Caco-2 (cell line): ENCODE data around the gene SLC6A18. TPM values are rescaled to one million over a fixed set of nuclear protein-coding genes. Genes with fewer than 3 reads are reported as not detected.

ENCODE experiments used
- Bru-seq: library from RNA; stranded (reverse); fragments of 400-500 nt; gene quantifications from one replicate; lab custom pipeline; 2021; lab: Mats Ljungman, UMichigan
- BruChase-seq, 2 experiments: library from RNA; stranded (reverse); fragments of 400-500 nt; gene quantifications; one replicate each; lab custom pipeline; 2021; lab: Mats Ljungman, UMichigan
- BruUV-seq: library from RNA; stranded (reverse); fragments of 400-500 nt; replicated peaks from 2 replicates; lab custom pipeline; 2021; lab: Mats Ljungman, UMichigan
- CTCF ChIA-PET: fragments of 300-600 bp; sonication (Branson Sonifier 250); formaldehyde crosslinking; loops from one replicate; lab custom pipeline; 2022; ENCODE audit warnings: antibody characterized with exemption; lab: Charles Lee
- POLR2A ChIA-PET: fragments of 300-600 bp; sonication (Branson Sonifier 250); formaldehyde crosslinking; loops from one replicate; lab custom pipeline; 2022; ENCODE audit warnings: antibody characterized with exemption; lab: Charles Lee
- DNase-seq, 2 experiments: peaks; one replicate each; pipeline versions ENCODE4 v3.0.0 to v3.0.0-alpha.2; 2020 to 2022
- H3K27me3 ChIP-seq: replicated peaks from 2 replicates; pipeline ENCODE4 v1.6.0; 2011; ENCODE audit warnings: low read length; ENCODE audit not compliant: control insufficient read depth, insufficient read depth
- H3K36me3 ChIP-seq: 2 replicates; pipeline ENCODE4 v1.5.1; 2011; ENCODE audit warnings: low read length; ENCODE audit not compliant: control insufficient read depth, insufficient read depth
- H3K4me1 ChIP-seq: fragments of 250-450 bp; sonication (Bioruptor Pico); 2 replicates; pipeline ENCODE4 v1.5.1; 2020; ENCODE audit warnings: mild to moderate bottlenecking
- H3K4me3 ChIP-seq: 2 replicates; pipeline ENCODE4 v1.5.1; 2011; ENCODE audit warnings: low read depth, mild to moderate bottlenecking, control low read depth, low read length
- H3K9me3 ChIP-seq: fragments of 250-450 bp; sonication (Bioruptor Pico); 2 replicates; pipeline ENCODE4 v1.5.1; 2020; ENCODE audit warnings: mild to moderate bottlenecking, moderate library complexity
- H3K27ac Mint-ChIP-seq: one replicate; pipeline ENCODE4 v1.8.0; 2022; ENCODE audit warnings: mixed read lengths; ENCODE audit not compliant: unreplicated experiment
- H3K27me3 Mint-ChIP-seq: one replicate; pipeline ENCODE4 v1.8.0; 2022; ENCODE audit warnings: mixed read lengths; ENCODE audit not compliant: insufficient read depth, unreplicated experiment
- H3K36me3 Mint-ChIP-seq: one replicate; pipeline ENCODE4 v1.8.0; 2022; ENCODE audit warnings: mild to moderate bottlenecking, mixed read lengths; ENCODE audit not compliant: insufficient read depth, unreplicated experiment
- H3K4me1 Mint-ChIP-seq: one replicate; pipeline ENCODE4 v1.8.0; 2022; ENCODE audit warnings: low read depth, mixed read lengths; ENCODE audit not compliant: unreplicated experiment
- H3K4me3 Mint-ChIP-seq: one replicate; pipeline ENCODE4 v1.8.0; 2022; ENCODE audit warnings: mild to moderate bottlenecking, moderate library complexity, mixed read lengths; ENCODE audit not compliant: unreplicated experiment
- H3K9me3 Mint-ChIP-seq: one replicate; pipeline ENCODE4 v1.8.0; 2022; ENCODE audit warnings: mixed read lengths; ENCODE audit not compliant: unreplicated experiment
- intact Hi-C: fragments of 100-400 bp; cut with micrococcal nuclease; formaldehyde crosslinking; loops from one replicate; pipeline ENCODE4 v1.10.0; 2022; ENCODE audit not compliant: unreplicated experiment
- long read RNA-seq: library from polyadenylated mRNA; stranded (forward); transcript quantifications from one replicate; pipeline ENCODE4 v2.0.0, GENCODE V29; 2022
- total RNA-seq: library from RNA; stranded (reverse); gene quantifications from 2 replicates; pipeline ENCODE4 v1.2.3, GENCODE V29; 2022
- TF ChIP-seq, protein P1 (sequence below), 2 experiments: fragments of 200-600 bp in 1 of 2; IDR thresholded peaks; 1 replicate in 1 of 2; 2 replicates in 1 of 2; pipeline versions ENCODE4 v1.5.1 to v1.8.0; 2011 to 2022; ENCODE audit warnings: antibody characterized with exemption in 1 of 2, control low read depth in 1 of 2, inconsistent platforms in 1 of 2, low read depth in 1 of 2, low read length in 1 of 2, mild to moderate bottlenecking in 1 of 2, moderate library complexity in 1 of 2; ENCODE audit not compliant: insufficient read depth in 1 of 2, severe bottlenecking in 1 of 2, unreplicated experiment in 1 of 2

The SLC6A18 gene, protein sequence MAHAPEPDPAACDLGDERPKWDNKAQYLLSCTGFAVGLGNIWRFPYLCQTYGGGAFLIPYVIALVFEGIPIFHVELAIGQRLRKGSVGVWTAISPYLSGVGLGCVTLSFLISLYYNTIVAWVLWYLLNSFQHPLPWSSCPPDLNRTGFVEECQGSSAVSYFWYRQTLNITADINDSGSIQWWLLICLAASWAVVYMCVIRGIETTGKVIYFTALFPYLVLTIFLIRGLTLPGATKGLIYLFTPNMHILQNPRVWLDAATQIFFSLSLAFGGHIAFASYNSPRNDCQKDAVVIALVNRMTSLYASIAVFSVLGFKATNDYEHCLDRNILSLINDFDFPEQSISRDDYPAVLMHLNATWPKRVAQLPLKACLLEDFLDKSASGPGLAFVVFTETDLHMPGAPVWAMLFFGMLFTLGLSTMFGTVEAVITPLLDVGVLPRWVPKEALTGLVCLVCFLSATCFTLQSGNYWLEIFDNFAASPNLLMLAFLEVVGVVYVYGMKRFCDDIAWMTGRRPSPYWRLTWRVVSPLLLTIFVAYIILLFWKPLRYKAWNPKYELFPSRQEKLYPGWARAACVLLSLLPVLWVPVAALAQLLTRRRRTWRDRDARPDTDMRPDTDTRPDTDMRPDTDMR
- total RNA-seq (not detected in 2 replicates), Bru-seq, nascent RNA (not detected), BruChase-seq, experiment 1, labeled RNA remaining after a 2-hour chase (not detected), BruChase-seq, experiment 2, labeled RNA remaining after a 6-hour chase (not detected)
- long read RNA-seq: 0 reads

DNA sequence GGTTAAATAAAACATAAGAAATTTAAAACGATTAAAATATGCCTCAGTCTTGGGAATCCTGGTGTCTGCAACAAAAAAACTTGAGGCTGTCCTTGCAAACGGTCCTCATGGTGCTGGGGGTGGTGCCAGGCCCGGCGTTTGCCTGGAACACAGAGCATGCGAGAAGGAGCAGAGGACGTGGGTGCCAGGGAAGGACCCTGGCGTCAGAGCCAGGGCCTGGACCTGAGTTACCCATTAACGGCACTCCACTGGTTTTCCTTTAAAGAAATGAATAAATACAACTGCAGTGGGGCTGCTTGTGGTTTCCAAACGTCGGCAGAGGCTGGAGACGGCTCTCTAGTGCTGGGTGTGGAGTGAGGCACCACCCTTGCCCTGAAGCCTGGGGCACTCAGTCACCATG, at the start of gene SLC6A18:
TSS of gene SLC6A18 (plus strand) at position 301 of the 400 bp plus-strand sequence. CDS start at position 398, 97 bp downstream.
- Histone ChIP-seq H3K27me3 (no peaks in the 10 kb centered on the region; the same call in 1 of the 2 replicates), H3K4me1 (no peaks in the 10 kb centered on the region), H3K36me3 (no peaks in the 10 kb centered on the region), H3K9me3 (no peaks in the 10 kb centered on the region), H3K4me3 (no peak within 1 kb of the TSS)
- no peaks in the 10 kb centered on the region for H3K4me1 Mint-ChIP-seq
- no peak within 1 kb of the TSS for H3K27ac Mint-ChIP-seq
- H3K4me3 Mint-ChIP-seq: no peak within 1 kb of the TSS
- CTCF ChIA-PET: interaction anchor here (0.6 kb wide), 1 partner anchor 379 kb away, joined by 4 read pairs; no protein-coding TSS in a partner anchor
- no TSS peak for BruUV-seq
- POLR2A ChIA-PET: no interaction called here
- no peaks in the 10 kb centered on the region for H3K9me3 Mint-ChIP-seq
- DNase-seq: no peak
- H3K27me3 Mint-ChIP-seq: peaks cover 7% of the 10 kb centered on the region
- TF ChIP-seq, protein P1, sequence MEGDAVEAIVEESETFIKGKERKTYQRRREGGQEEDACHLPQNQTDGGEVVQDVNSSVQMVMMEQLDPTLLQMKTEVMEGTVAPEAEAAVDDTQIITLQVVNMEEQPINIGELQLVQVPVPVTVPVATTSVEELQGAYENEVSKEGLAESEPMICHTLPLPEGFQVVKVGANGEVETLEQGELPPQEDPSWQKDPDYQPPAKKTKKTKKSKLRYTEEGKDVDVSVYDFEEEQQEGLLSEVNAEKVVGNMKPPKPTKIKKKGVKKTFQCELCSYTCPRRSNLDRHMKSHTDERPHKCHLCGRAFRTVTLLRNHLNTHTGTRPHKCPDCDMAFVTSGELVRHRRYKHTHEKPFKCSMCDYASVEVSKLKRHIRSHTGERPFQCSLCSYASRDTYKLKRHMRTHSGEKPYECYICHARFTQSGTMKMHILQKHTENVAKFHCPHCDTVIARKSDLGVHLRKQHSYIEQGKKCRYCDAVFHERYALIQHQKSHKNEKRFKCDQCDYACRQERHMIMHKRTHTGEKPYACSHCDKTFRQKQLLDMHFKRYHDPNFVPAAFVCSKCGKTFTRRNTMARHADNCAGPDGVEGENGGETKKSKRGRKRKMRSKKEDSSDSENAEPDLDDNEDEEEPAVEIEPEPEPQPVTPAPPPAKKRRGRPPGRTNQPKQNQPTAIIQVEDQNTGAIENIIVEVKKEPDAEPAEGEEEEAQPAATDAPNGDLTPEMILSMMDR (IDR thresholded peaks at IDR 0.05; ENCODE audit: insufficient read depth in 1 of 2, low read depth in 1 of 2, low read length in 1 of 2, severe bottlenecking in 1 of 2, unreplicated experiment in 1 of 2): no peak
- intact Hi-C loops: no loop called here
- peaks cover 4% of the 10 kb centered on the region for H3K36me3 Mint-ChIP-seq

DNA sequence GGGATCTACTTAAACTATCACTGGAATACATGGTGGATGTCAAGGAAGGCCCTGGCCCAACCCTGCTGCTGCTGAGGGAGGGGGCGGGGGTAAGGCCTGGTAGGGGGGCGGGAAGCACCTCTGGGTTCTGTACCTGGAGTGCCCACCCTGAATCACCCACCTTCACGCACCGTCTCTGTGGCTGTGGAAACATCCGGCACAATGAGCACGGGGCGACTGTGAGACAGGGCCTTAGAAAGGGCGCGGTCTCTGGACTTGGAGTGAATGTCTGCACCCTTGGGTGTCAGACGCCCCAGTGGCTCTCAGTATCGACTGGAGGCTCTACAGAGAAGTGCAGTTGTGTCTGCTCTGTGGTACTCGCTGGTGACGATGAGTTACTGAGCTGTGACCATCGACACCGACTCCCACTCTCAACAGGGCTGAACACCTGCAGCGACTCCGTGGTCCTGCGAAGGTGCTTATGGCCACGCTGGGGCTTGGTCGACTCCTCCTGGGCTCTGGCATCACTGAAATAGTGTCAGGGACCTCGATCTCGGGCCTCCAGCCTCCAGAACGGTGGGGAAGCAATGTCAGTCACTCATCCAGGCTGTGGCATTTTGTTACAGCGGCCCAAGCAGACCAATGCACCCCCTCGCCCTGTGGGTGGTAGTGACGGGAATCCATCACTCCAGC, 49.2 kb upstream of the SLC6A18 start:
- H3K36me3 ChIP-seq: no peaks in the 10 kb centered on the region
- H3K9me3 ChIP-seq: no peaks in the 10 kb centered on the region
- H3K4me3 ChIP-seq: no peak overlapping the region
- H3K36me3 Mint-ChIP-seq: no peaks in the 10 kb centered on the region
- no peaks in the 10 kb centered on the region for H3K27me3 Mint-ChIP-seq
- no peak for DNase-seq
- TF ChIP-seq, protein P1 (IDR thresholded peaks at IDR 0.05; ENCODE audit: insufficient read depth in 1 of 2, low read depth in 1 of 2, low read length in 1 of 2, severe bottlenecking in 1 of 2, unreplicated experiment in 1 of 2): no peak
- no peak overlapping the region for H3K4me3 Mint-ChIP-seq
- H3K27ac Mint-ChIP-seq: no peak overlapping the region
- no peaks in the 10 kb centered on the region for H3K27me3 ChIP-seq
- H3K4me1 ChIP-seq: peaks cover 14% of the 10 kb centered on the region
- POLR2A ChIA-PET: no interaction called here
- BruUV-seq: no TSS peak
- CTCF ChIA-PET: no interaction called here
- no peaks in the 10 kb centered on the region for H3K9me3 Mint-ChIP-seq
- intact Hi-C loops: no loop called here
- peaks cover 8% of the 10 kb centered on the region for H3K4me1 Mint-ChIP-seq
